GM21825 (cell line): ENCODE measurements around the gene PRM1.
"Not testable (repeated sequence)": the region's sequence is repeated elsewhere in the genome, so short reads cannot be mapped to it uniquely, and the experiment has no call there.

ENCODE experiments used
- ATAC-seq: cut with Tn5 transposase; IDR thresholded peaks from one replicate; pipeline ENCODE4 v1.9.1; 2021; ENCODE audit warnings: mild to moderate bottlenecking, moderate library complexity; ENCODE audit not compliant: unreplicated experiment

PRM1 gene

GRCh38 chr16:11314309-11314894, 33.3 kb upstream of the PRM1 start:
- ATAC-seq, result no peak

GRCh38 chr16:11313493-11314308, 32.6 kb upstream of the PRM1 start:
- ATAC-seq, result no peak

GRCh38 chr16:11312718-11313492, 31.8 kb upstream of the PRM1 start:
- no peak for ATAC-seq

GRCh38 chr16:11310997-11311561, 29.9 kb upstream of the PRM1 start:
- peak; percentile 41 for ATAC-seq

GRCh38 chr16:11310634-11310977, 29.5 kb upstream of the PRM1 start:
- ATAC-seq, result no peak

GRCh38 chr16:11309895-11310633, 28.9 kb upstream of the PRM1 start:
- peak; percentile 32 for ATAC-seq

GRCh38 chr16:11308493-11309283, 27.6 kb upstream of the PRM1 start:
- ATAC-seq, result peak; percentile 27

- ATAC-seq, result no peak
Measured at GRCh38 chr16:11307639-11308492, 26.7 kb upstream of the PRM1 start.

- ATAC-seq, result no peak
Measured at GRCh38 chr16:11306997-11307638, 26.0 kb upstream of the PRM1 start.

- ATAC-seq, result no peak
Measured at GRCh38 chr16:11306381-11306780, 25.3 kb upstream of the PRM1 start.

GRCh38 chr16:11303405-11304138, 22.4 kb upstream of the PRM1 start:
- ATAC-seq, result no peak

- ATAC-seq, result no peak
Measured at GRCh38 chr16:11302977-11303376, 21.8 kb upstream of the PRM1 start.

- no peak for ATAC-seq
Measured at GRCh38 chr16:11301645-11302501, 20.7 kb upstream of the PRM1 start.

GRCh38 chr16:11300560-11300892, 19.4 kb upstream of the PRM1 start:
- no peak for ATAC-seq

- no peak for ATAC-seq
Measured at GRCh38 chr16:11299865-11300559, 18.9 kb upstream of the PRM1 start.

GRCh38 chr16:11298950-11299547, 17.9 kb upstream of the PRM1 start:
- ATAC-seq, result not testable (repeated sequence)
